Measurements from ENCODE around the gene ISCA2. TPM values are rescaled to one million over a fixed set of nuclear protein-coding genes. Genes with fewer than 3 reads are reported as not detected.
A peak's percentile ranks its signal among the peaks of the same experiment; 100 is the strongest.

The ISCA2 gene
- total and polyA plus RNA-seq, 2 experiments from 2014 or later: 44.0 to 171 TPM

DNA sequence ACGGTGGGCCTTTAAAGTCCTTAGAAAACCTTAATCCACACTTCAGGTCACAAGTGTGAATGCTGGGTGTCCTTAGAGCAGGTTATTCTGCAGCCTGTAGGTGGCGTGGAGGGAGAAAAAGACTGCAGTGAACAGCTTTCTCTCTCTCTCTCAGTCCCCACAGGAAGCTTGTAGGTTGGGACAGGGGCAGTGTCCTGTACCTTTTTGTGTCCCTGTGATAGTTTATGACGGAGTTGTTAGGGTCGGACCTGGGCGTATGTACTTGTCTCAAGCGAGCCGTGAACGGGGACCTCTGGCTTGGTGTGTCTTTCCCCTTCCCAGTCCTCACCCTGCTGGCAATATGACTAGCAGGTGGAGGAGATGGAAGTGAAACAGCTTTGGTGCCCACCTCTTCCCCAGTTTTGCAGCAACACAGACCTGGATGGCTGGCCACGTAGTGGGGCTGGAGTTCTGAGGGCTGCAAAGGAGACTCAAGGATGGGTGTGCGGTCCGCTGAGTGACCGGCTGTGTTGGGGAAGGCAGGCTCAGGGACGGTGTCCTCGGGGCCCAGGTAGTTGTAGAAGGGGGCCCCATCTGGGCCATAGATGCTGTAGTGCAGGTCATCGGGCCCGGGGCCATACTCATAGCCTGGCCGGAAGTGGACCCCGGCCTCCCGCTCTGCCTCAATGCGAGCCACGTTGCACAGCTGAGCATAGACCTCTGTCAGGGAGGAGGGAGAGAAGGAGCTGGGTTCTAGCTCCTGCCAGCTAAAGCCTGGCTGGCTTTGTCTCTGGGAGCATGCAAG, 8.9 kb downstream of the ISCA2 start:
- no peak overlapping the region for H2AFZ ChIP-seq
- H3K9me2 ChIP-seq (ENCODE audit: insufficient read depth): no peaks in the 10 kb centered on the region
- no peaks in the 10 kb centered on the region; the same call in 2 of the 3 replicates for H3K36me3 Mint-ChIP-seq (ENCODE audit: low read depth)
- no peak overlapping the region for H3K4me2 ChIP-seq
- DNase-seq (ENCODE audit: low spot score) (peak; percentile 83), ATAC-seq (peak; percentile 58)
- peak overlapping the region; percentile 37; the same call in 1 of the 2 replicates for H3K27ac Mint-ChIP-seq
- H3K27ac ChIP-seq (ENCODE audit: low read depth): no peak overlapping the region
- peaks cover 23% of the 10 kb centered on the region for H3K4me1 ChIP-seq (ENCODE audit: insufficient read depth)
- H3K36me3 ChIP-seq (ENCODE audit: insufficient read depth): no peaks in the 10 kb centered on the region
- H3K9me3 Mint-ChIP-seq: no peaks in the 10 kb centered on the region
- peaks cover 6% of the 10 kb centered on the region for H3K27me3 Mint-ChIP-seq (ENCODE audit: insufficient read depth, low read depth, poor library complexity)
- no peak for TF ChIP-seq POLR2AphosphoS5 (IDR thresholded peaks at IDR 0.05; ENCODE audit: low read depth)
- TF ChIP-seq, protein P1, sequence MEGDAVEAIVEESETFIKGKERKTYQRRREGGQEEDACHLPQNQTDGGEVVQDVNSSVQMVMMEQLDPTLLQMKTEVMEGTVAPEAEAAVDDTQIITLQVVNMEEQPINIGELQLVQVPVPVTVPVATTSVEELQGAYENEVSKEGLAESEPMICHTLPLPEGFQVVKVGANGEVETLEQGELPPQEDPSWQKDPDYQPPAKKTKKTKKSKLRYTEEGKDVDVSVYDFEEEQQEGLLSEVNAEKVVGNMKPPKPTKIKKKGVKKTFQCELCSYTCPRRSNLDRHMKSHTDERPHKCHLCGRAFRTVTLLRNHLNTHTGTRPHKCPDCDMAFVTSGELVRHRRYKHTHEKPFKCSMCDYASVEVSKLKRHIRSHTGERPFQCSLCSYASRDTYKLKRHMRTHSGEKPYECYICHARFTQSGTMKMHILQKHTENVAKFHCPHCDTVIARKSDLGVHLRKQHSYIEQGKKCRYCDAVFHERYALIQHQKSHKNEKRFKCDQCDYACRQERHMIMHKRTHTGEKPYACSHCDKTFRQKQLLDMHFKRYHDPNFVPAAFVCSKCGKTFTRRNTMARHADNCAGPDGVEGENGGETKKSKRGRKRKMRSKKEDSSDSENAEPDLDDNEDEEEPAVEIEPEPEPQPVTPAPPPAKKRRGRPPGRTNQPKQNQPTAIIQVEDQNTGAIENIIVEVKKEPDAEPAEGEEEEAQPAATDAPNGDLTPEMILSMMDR (conservative IDR thresholded peaks at IDR 0.05; ENCODE audit: low read depth in 2 of 2): peak; percentile 64 to 73
- H3K4me1 Mint-ChIP-seq: peaks cover 39% of the 10 kb centered on the region
- no peaks in the 10 kb centered on the region for H3K79me2 ChIP-seq (replicated peaks; ENCODE audit: insufficient read depth)
- no peaks in the 10 kb centered on the region for H3K27me3 ChIP-seq (ENCODE audit: insufficient read depth)
- no peak overlapping the region for H3K4me3 Mint-ChIP-seq
- H4K20me1 ChIP-seq (replicated peaks; ENCODE audit: insufficient read depth): no peaks in the 10 kb centered on the region
- no peak overlapping the region for H3K4me3 ChIP-seq
- peaks cover 15% of the 10 kb centered on the region; the same call in 1 of the 2 replicates for H3F3A ChIP-seq (replicated peaks; ENCODE audit: low read depth)

DNA sequence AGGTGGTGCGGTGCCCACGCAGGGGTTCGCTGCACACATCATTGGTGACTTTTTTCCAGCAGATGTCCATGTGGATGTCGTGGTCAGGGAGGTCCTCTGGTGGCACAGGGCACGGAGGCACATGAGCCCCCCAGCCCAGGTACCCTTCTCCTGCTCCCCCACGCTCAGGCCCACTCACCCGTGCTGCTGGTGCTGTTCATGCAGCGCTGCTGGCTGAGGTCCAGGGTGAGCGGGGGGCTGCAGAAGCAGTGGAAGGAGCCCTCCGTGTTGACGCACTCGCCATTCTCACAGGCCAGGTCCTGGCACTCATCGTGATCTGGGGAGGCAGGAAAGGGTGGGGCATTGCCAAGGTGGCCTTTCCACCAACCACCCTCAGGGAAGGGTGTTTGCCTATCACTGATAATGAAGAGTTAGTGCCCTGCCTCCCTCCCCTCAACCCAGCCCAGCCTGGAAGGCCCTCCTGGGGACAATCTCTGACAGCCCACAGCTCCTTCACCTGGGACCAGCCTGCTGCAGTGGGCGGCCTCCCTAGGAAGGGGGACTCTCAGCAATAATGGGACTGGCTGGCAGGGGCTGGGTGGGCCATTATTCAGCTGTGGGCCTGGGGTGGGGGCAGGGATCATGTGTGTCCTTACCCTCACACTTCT, 9.8 kb downstream of the ISCA2 start:
- DNase-seq (ENCODE audit: low spot score) (no peak), ATAC-seq (no peak)
- peaks cover 9% of the 10 kb centered on the region for H3K27me3 Mint-ChIP-seq (ENCODE audit: insufficient read depth, low read depth, poor library complexity)
- H4K20me1 ChIP-seq (replicated peaks; ENCODE audit: insufficient read depth): no peaks in the 10 kb centered on the region
- H3K27me3 ChIP-seq (ENCODE audit: insufficient read depth): no peaks in the 10 kb centered on the region
- no peak overlapping the region for H3K27ac Mint-ChIP-seq
- H3K4me3 ChIP-seq: no peak overlapping the region
- H3K36me3 ChIP-seq (ENCODE audit: insufficient read depth): no peaks in the 10 kb centered on the region
- H2AFZ ChIP-seq: no peak overlapping the region
- no peaks in the 10 kb centered on the region for H3K9me3 Mint-ChIP-seq
- H3K9me2 ChIP-seq (ENCODE audit: insufficient read depth): no peaks in the 10 kb centered on the region
- H3K27ac ChIP-seq (ENCODE audit: low read depth): no peak overlapping the region
- peaks cover 44% of the 10 kb centered on the region for H3K4me1 Mint-ChIP-seq
- no peaks in the 10 kb centered on the region for H3K79me2 ChIP-seq (replicated peaks; ENCODE audit: insufficient read depth)
- peaks cover 23% of the 10 kb centered on the region for H3K4me1 ChIP-seq (ENCODE audit: insufficient read depth)
- no peaks in the 10 kb centered on the region; the same call in 2 of the 3 replicates for H3K36me3 Mint-ChIP-seq (ENCODE audit: low read depth)
- peaks cover 15% of the 10 kb centered on the region; the same call in 1 of the 2 replicates for H3F3A ChIP-seq (replicated peaks; ENCODE audit: low read depth)
- no peak overlapping the region for H3K4me3 Mint-ChIP-seq
- no peak overlapping the region for H3K4me2 ChIP-seq
- TF ChIP-seq EZH2 (IDR thresholded peaks at IDR 0.05; ENCODE audit: low read depth, unreplicated experiment) (no peak), ZNF331 (CRISPR knock-in tag; IDR thresholded peaks at IDR 0.05; ENCODE audit: low read depth) (no peak), POLR2AphosphoS5 (IDR thresholded peaks at IDR 0.05; ENCODE audit: low read depth) (no peak), CREB1 (CRISPR knock-in tag; IDR thresholded peaks at IDR 0.05; ENCODE audit: low read depth) (no peak), JUNB (IDR thresholded peaks at IDR 0.05; ENCODE audit: unreplicated experiment) (no peak), EZH2phosphoT487 (IDR thresholded peaks at IDR 0.05; ENCODE audit: unreplicated experiment) (no peak), NANOG (IDR thresholded peaks at IDR 0.05; ENCODE audit: borderline replicate concordance) (no peak), STAT1 (IDR thresholded peaks at IDR 0.05; ENCODE audit: unreplicated experiment) (no peak), ZNF114 (CRISPR knock-in tag; IDR thresholded peaks at IDR 0.05) (no peak)
- TF ChIP-seq, protein P2, sequence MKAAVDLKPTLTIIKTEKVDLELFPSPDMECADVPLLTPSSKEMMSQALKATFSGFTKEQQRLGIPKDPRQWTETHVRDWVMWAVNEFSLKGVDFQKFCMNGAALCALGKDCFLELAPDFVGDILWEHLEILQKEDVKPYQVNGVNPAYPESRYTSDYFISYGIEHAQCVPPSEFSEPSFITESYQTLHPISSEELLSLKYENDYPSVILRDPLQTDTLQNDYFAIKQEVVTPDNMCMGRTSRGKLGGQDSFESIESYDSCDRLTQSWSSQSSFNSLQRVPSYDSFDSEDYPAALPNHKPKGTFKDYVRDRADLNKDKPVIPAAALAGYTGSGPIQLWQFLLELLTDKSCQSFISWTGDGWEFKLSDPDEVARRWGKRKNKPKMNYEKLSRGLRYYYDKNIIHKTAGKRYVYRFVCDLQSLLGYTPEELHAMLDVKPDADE (IDR thresholded peaks at IDR 0.05): no peak
- TF ChIP-seq, protein P1 (conservative IDR thresholded peaks at IDR 0.05; ENCODE audit: low read depth in 2 of 2): no peak
- TF ChIP-seq, protein P3, sequence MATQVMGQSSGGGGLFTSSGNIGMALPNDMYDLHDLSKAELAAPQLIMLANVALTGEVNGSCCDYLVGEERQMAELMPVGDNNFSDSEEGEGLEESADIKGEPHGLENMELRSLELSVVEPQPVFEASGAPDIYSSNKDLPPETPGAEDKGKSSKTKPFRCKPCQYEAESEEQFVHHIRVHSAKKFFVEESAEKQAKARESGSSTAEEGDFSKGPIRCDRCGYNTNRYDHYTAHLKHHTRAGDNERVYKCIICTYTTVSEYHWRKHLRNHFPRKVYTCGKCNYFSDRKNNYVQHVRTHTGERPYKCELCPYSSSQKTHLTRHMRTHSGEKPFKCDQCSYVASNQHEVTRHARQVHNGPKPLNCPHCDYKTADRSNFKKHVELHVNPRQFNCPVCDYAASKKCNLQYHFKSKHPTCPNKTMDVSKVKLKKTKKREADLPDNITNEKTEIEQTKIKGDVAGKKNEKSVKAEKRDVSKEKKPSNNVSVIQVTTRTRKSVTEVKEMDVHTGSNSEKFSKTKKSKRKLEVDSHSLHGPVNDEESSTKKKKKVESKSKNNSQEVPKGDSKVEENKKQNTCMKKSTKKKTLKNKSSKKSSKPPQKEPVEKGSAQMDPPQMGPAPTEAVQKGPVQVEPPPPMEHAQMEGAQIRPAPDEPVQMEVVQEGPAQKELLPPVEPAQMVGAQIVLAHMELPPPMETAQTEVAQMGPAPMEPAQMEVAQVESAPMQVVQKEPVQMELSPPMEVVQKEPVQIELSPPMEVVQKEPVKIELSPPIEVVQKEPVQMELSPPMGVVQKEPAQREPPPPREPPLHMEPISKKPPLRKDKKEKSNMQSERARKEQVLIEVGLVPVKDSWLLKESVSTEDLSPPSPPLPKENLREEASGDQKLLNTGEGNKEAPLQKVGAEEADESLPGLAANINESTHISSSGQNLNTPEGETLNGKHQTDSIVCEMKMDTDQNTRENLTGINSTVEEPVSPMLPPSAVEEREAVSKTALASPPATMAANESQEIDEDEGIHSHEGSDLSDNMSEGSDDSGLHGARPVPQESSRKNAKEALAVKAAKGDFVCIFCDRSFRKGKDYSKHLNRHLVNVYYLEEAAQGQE (IDR thresholded peaks at IDR 0.05; ENCODE audit: unreplicated experiment): no peak
